IMR-90 (cell line): ENCODE data around the gene TBC1D17. TPM values are rescaled to one million over a fixed set of nuclear protein-coding genes. Genes with fewer than 3 reads are reported as not detected.

Experiments used
- ATAC-seq: fragments of 200-7000 bp; cut with Tn5 transposase; 2 replicates; pipeline ENCODE4 v1.9.1; 2020; ENCODE audit warnings: low read depth, mild to moderate bottlenecking, moderate library complexity
- BruUV-seq: library from RNA; stranded (reverse); fragments of 400-500 nt; replicated peaks from 2 replicates; lab custom pipeline; 2021; lab: Mats Ljungman, UMichigan
- CTCF ChIA-PET: fragments of 300-600 bp; formaldehyde crosslinking; extraction: SDS; loops from one replicate; lab custom pipeline; 2021; ENCODE audit warnings: antibody characterized with exemption; lab: Yijun Ruan, JAX
- POLR2A ChIA-PET: fragments of 300-600 bp; sonication (Branson Sonifier 250); formaldehyde crosslinking; loops from one replicate; lab custom pipeline; 2022; ENCODE audit warnings: antibody characterized with exemption; ENCODE audit not compliant: unreplicated experiment; lab: Charles Lee
- DNase-seq: peaks from one replicate; pipeline ENCODE4 v3.0.0; 2013
- H2AFZ ChIP-seq: replicated peaks from 2 replicates; pipeline ENCODE3; 2013; ENCODE audit warnings: low read length, mild to moderate bottlenecking; ENCODE audit not compliant: poor library complexity
- H2AK5ac ChIP-seq: 2 replicates; pipeline ENCODE4 v1.6.1; 2013; ENCODE audit warnings: low read depth, low read length, inconsistent platforms
- H2AK9ac ChIP-seq: replicated peaks from 2 replicates; pipeline ENCODE3; 2013; ENCODE audit warnings: mild to moderate bottlenecking, low read depth, low read length, moderate library complexity; ENCODE audit not compliant: poor library complexity
- H2BK120ac ChIP-seq: 2 replicates; pipeline ENCODE4 v1.6.1; 2013; ENCODE audit warnings: low read depth, low read length, inconsistent platforms
- H2BK15ac ChIP-seq: 3 replicates; pipeline ENCODE4 v1.6.1; 2013; ENCODE audit warnings: low read depth, low read length, inconsistent platforms
- H2BK20ac ChIP-seq: 2 replicates; pipeline ENCODE4 v1.6.1; 2013; ENCODE audit warnings: low read depth, mild to moderate bottlenecking, inconsistent platforms, low read length, moderate library complexity
- H2BK5ac ChIP-seq: 2 replicates; pipeline ENCODE4 v1.6.1; 2013; ENCODE audit warnings: mild to moderate bottlenecking, low read depth, low read length, inconsistent platforms; ENCODE audit not compliant: poor library complexity, severe bottlenecking
- H3K14ac ChIP-seq: replicated peaks from 2 replicates; pipeline ENCODE4 v1.6.1; 2013; ENCODE audit warnings: low read depth, low read length, inconsistent platforms
- H3K18ac ChIP-seq: 2 replicates; pipeline ENCODE4 v1.6.1; 2013; ENCODE audit warnings: low read depth, low read length, control low read depth
- H3K23ac ChIP-seq: 2 replicates; pipeline ENCODE4 v1.6.1; 2013; ENCODE audit warnings: low read depth, low read length, inconsistent platforms
- H3K27ac ChIP-seq: 2 replicates; pipeline ENCODE4 v1.5.1; 2013; ENCODE audit warnings: mild to moderate bottlenecking, control low read depth, low read length; ENCODE audit not compliant: insufficient read depth
- H3K27me3 ChIP-seq: 2 replicates; pipeline ENCODE4 v1.6.1; 2013; ENCODE audit warnings: low read length; ENCODE audit not compliant: control insufficient read depth, insufficient read depth
- H3K36me3 ChIP-seq: 2 replicates; pipeline ENCODE4 v1.6.1; 2013; ENCODE audit warnings: low read length, mixed read lengths; ENCODE audit not compliant: control insufficient read depth, insufficient read depth
- H3K4ac ChIP-seq: 2 replicates; pipeline ENCODE4 v1.6.1; 2013; ENCODE audit warnings: low read depth, low read length, inconsistent platforms
- H3K4me1 ChIP-seq: 2 replicates; pipeline ENCODE4 v1.6.1; 2013; ENCODE audit warnings: low read length, mixed read lengths; ENCODE audit not compliant: control insufficient read depth, insufficient read depth
- H3K4me2 ChIP-seq: 2 replicates; pipeline ENCODE4 v1.6.1; 2013; ENCODE audit warnings: low read depth, mild to moderate bottlenecking, control low read depth, low read length, moderate library complexity
- H3K4me3 ChIP-seq: 2 replicates; pipeline ENCODE4 v1.5.1; 2013; ENCODE audit warnings: low read depth, mild to moderate bottlenecking, control low read depth, low read length, moderate library complexity; ENCODE audit not compliant: insufficient read depth
- H3K56ac ChIP-seq: 2 replicates; pipeline ENCODE4 v1.6.1; 2013; ENCODE audit warnings: low read length, inconsistent platforms; ENCODE audit not compliant: insufficient read depth; ENCODE audit errors: extremely low read depth
- H3K79me1 ChIP-seq, 2 experiments: 2 replicates each; pipeline ENCODE4 v1.6.1; 2013; ENCODE audit warnings: low read length in 2 of 2, inconsistent platforms in 1 of 2, low read depth in 1 of 2
- H3K9ac ChIP-seq: 2 replicates; pipeline ENCODE4 v1.6.1; 2013; ENCODE audit warnings: low read depth, low read length, control low read depth
- H3K9me1 ChIP-seq: 2 replicates; pipeline ENCODE4 v1.6.1; 2013; ENCODE audit warnings: low read length, inconsistent platforms; ENCODE audit not compliant: insufficient read depth
- H3K9me3 ChIP-seq: 2 replicates; pipeline ENCODE4 v1.6.1; 2013; ENCODE audit warnings: low read length; ENCODE audit not compliant: control insufficient read depth, insufficient read depth
- H4K20me1 ChIP-seq: 2 replicates; pipeline ENCODE4 v1.6.1; 2013; ENCODE audit warnings: low read length, inconsistent platforms; ENCODE audit not compliant: insufficient read depth
- H4K5ac ChIP-seq: 2 replicates; pipeline ENCODE4 v1.6.1; 2013; ENCODE audit warnings: mild to moderate bottlenecking, low read depth, low read length, control low read depth
- H4K8ac ChIP-seq, 2 experiments: 2 replicates each; pipeline ENCODE4 v1.6.1; 2013; ENCODE audit warnings: low read depth in 2 of 2, low read length in 2 of 2, control low read depth in 1 of 2, inconsistent platforms in 1 of 2
- H4K91ac ChIP-seq: 2 replicates; pipeline ENCODE4 v1.6.1; 2013; ENCODE audit warnings: low read depth, low read length, inconsistent platforms; ENCODE audit not compliant: insufficient read depth
- BHLHE40 ChIP-seq: fragments of 150-350 bp; IDR thresholded peaks from 2 replicates; pipeline ENCODE4 v1.6.1; 2016; ENCODE audit warnings: mild to moderate bottlenecking, low read depth, low read length
- CEBPB ChIP-seq: IDR thresholded peaks from 2 replicates; pipeline ENCODE4 v1.6.1; 2012; ENCODE audit warnings: low read depth, low read length, improper control_type of control experiment
- CHD1 ChIP-seq: IDR thresholded peaks from 2 replicates; pipeline ENCODE4 v1.6.1; 2012; ENCODE audit warnings: low read depth, low read length, improper control_type of control experiment
- CTCF ChIP-seq: conservative IDR thresholded peaks from 2 replicates; pipeline ENCODE4 v1.5.1; 2012; ENCODE audit warnings: mild to moderate bottlenecking, low read depth, low read length, improper control_type of control experiment
- ELK1 ChIP-seq: fragments of 150-350 bp; IDR thresholded peaks from 2 replicates; pipeline ENCODE4 v1.6.1; 2016; ENCODE audit warnings: low read depth, mild to moderate bottlenecking, low read length, moderate library complexity, borderline replicate concordance
- FOS ChIP-seq: fragments of 150-350 bp; IDR thresholded peaks from 2 replicates; pipeline ENCODE4 v1.6.1; 2016; ENCODE audit warnings: low read depth, low read length
- MAFK ChIP-seq: IDR thresholded peaks from 2 replicates; pipeline ENCODE4 v1.6.1; 2012; ENCODE audit warnings: low read depth, low read length, improper control_type of control experiment
- MAZ ChIP-seq: IDR thresholded peaks from 2 replicates; pipeline ENCODE4 v1.6.1; 2012; ENCODE audit warnings: low read depth, mild to moderate bottlenecking, low read length, improper control_type of control experiment, moderate library complexity, borderline replicate concordance
- MXI1 ChIP-seq: IDR thresholded peaks from 2 replicates; pipeline ENCODE4 v1.6.1; 2012; ENCODE audit warnings: low read depth, mild to moderate bottlenecking, low read length, moderate library complexity, borderline replicate concordance
- NFE2L2 ChIP-seq: fragments of 150-350 bp; IDR thresholded peaks from 2 replicates; pipeline ENCODE4 v1.6.1; 2016; ENCODE audit warnings: low read depth, mild to moderate bottlenecking, low read length
- POLR2A ChIP-seq: IDR thresholded peaks from 2 replicates; pipeline ENCODE4 v1.6.1; 2012; ENCODE audit warnings: mild to moderate bottlenecking, low read depth, low read length
- RAD21 ChIP-seq: IDR thresholded peaks from 2 replicates; pipeline ENCODE4 v1.6.1; 2012; ENCODE audit warnings: low read length, improper control_type of control experiment
- RCOR1 ChIP-seq: IDR thresholded peaks from 2 replicates; pipeline ENCODE4 v1.6.1; 2012; ENCODE audit warnings: mild to moderate bottlenecking, low read length, improper control_type of control experiment; ENCODE audit not compliant: insufficient replicate concordance
- RFX5 ChIP-seq: IDR thresholded peaks from 2 replicates; pipeline ENCODE4 v1.8.0; 2012; ENCODE audit warnings: low read depth, mild to moderate bottlenecking, low read length, moderate library complexity
- SMC3 ChIP-seq: fragments of 150-350 bp; IDR thresholded peaks from 2 replicates; pipeline ENCODE4 v1.6.1; 2016; ENCODE audit warnings: low read depth, mild to moderate bottlenecking, antibody characterized with exemption, low read length, moderate library complexity
- USF2 ChIP-seq: fragments of 150-350 bp; IDR thresholded peaks from 2 replicates; pipeline ENCODE4 v1.6.1; 2017; ENCODE audit warnings: mild to moderate bottlenecking, antibody characterized with exemption, low read length, low read depth
- WGBS, 2 experiments: methylation state at CpG; one replicate each; pipeline versions ENCODE4 v1.1.5 to v1.1.7; 2013; ENCODE audit warnings: missing lambda C conversion rate in 2 of 2; ENCODE audit not compliant: insufficient read length in 1 of 2; ENCODE audit errors: extremely low coverage in 2 of 2; 5-methylcytosine and 5-hydroxymethylcytosine counted together
- dilution Hi-C: fragments of 300-500 bp; cut with HindIII; formaldehyde crosslinking; loops from one replicate; pipeline ENCODE4 v1.14.3; 2018; ENCODE audit warnings: low sequenced_read_pairs; ENCODE audit not compliant: unreplicated experiment
- in situ Hi-C: fragments of 300-500 bp; cut with MboI; formaldehyde crosslinking; loops from 3 replicates; pipeline ENCODE4 v1.14.3; 2019; ENCODE audit warnings: low sequenced_read_pairs, inconsistent platforms, mixed read lengths
- intact Hi-C: fragments of 100-400 bp; cut with micrococcal nuclease; formaldehyde crosslinking; loops from 2 replicates; pipeline ENCODE4 v1.10.0; 2022
- polyA plus RNA-seq, 3 experiments: library from polyadenylated mRNA; depleted of rRNA; stranded (reverse); fragments of >200 nt; gene quantifications; 2 replicates each; pipeline ENCODE4 v1.2.3, GENCODE V29; 2012; ENCODE audit warnings: low replicate concordance in 1 of 3
- total RNA-seq: library from RNA; depleted of rRNA; stranded (reverse); fragments of >200 nt; gene quantifications from 2 replicates; pipeline ENCODE4 v1.2.3, GENCODE V29; 2012

TBC1D17 gene
- total and polyA plus RNA-seq, 2 of the 4 experiments (the other 2 are of a cell fraction), result 1.1 to 27.8 TPM

- no peak overlapping the region for H3K4me3 ChIP-seq
- no peak overlapping the region for H2AK5ac ChIP-seq
- peaks cover 6 to 35% of the 10 kb centered on the region in 2 experiments for H3K79me1 ChIP-seq
- ATAC-seq (no peak), DNase-seq (no peak)
- CTCF ChIA-PET, result no interaction called here
- H3K4me2 ChIP-seq, result no peak overlapping the region
- intact Hi-C loops (no loop called here), in situ Hi-C loops (no loop called here), dilution Hi-C loops (no loop called here)
- no TSS peak for BruUV-seq
- no peak overlapping the region for H2BK15ac ChIP-seq
- H3K9me3 ChIP-seq, result no peaks in the 10 kb centered on the region
- no peak overlapping the region for H3K18ac ChIP-seq
- peaks cover 12% of the 10 kb centered on the region for H3K9me1 ChIP-seq
- no peak overlapping the region for H3K4ac ChIP-seq
- H3K9ac ChIP-seq, result no peak overlapping the region
- no peak overlapping the region for H2AFZ ChIP-seq
- POLR2A ChIA-PET, result no interaction called here
- H2BK20ac ChIP-seq, result no peak overlapping the region
- H3K27ac ChIP-seq, result no peak overlapping the region
- H3K23ac ChIP-seq, result no peak overlapping the region
- peaks cover 2% of the 10 kb centered on the region; the same call in 1 of the 2 replicates for H3K4me1 ChIP-seq
- no peak overlapping the region for H3K14ac ChIP-seq
- H2BK120ac ChIP-seq, result no peak overlapping the region
- no peak overlapping the region for H4K91ac ChIP-seq
- 83% methylated on average over 1 of the region's 3 CpGs; no CpG with 5 or more reads in 1 of the 2 experiments for WGBS, 2 experiments
- no peak overlapping the region for H4K5ac ChIP-seq
- no peak overlapping the region for H4K8ac ChIP-seq
- H3K27me3 ChIP-seq, result no peaks in the 10 kb centered on the region
- H2AK9ac ChIP-seq, result no peak overlapping the region
- H3K56ac ChIP-seq, result no peak overlapping the region
- TF ChIP-seq MAZ (no peak), MAFK (no peak), POLR2A (no peak), RAD21 (no peak), MXI1 (no peak), CTCF (no peak), BHLHE40 (no peak), FOS (no peak), RFX5 (no peak), USF2 (no peak), ELK1 (no peak), RCOR1 (no peak), NFE2L2 (no peak), SMC3 (no peak), CEBPB (no peak), CHD1 (no peak)
- peaks cover 4% of the 10 kb centered on the region; the same call in 1 of the 2 replicates for H4K20me1 ChIP-seq
- H2BK5ac ChIP-seq, result no peak overlapping the region
- H3K36me3 ChIP-seq, result peaks cover 24% of the 10 kb centered on the region
Measured at GRCh38 chr19:49843265-49843664, 34.2 kb upstream of the TBC1D17 start.
